Endometrial microvascular endothelial cells (primary cell): ENCODE data around the gene LAMB3. TPM values are rescaled to one million over a fixed set of nuclear protein-coding genes. Genes with fewer than 3 reads are reported as not detected.

Experiments
- in situ Hi-C: cut with HindIII; loops from 2 replicates; pipeline ENCODE4 v1.10.0; 2017; ENCODE audit warnings: low sequenced_read_pairs, low pct_unique_long_range_greater_than_20kb; ENCODE audit errors: inconsistent ontology term
- total RNA-seq: library from RNA; depleted of rRNA; stranded (reverse); fragments of >200 nt; gene quantifications from one replicate; pipeline ENCODE4 v1.2.3, GENCODE V29; 2015; ENCODE audit errors: inconsistent ontology term

Gene LAMB3
- total RNA-seq, 1 donor from 2014 or later: 15.8 TPM

GRCh38 chr1:209642816-209643215, 9.4 kb downstream of the LAMB3 start:
- in situ Hi-C loops: no loop called here

- in situ Hi-C loops: no loop called here
Observed at GRCh38 chr1:209641832-209642172, 10.4 kb downstream of the LAMB3 start.

- in situ Hi-C loops: no loop called here
Observed at GRCh38 chr1:209635850-209636249, 16.4 kb downstream of the LAMB3 start.

- in situ Hi-C loops: no loop called here
Observed at GRCh38 chr1:209634005-209634737, 18.1 kb downstream of the LAMB3 start.

- in situ Hi-C loops: no loop called here
Observed at GRCh38 chr1:209633335-209633997, 18.8 kb downstream of the LAMB3 start.

GRCh38 chr1:209630383-209631225, 21.6 kb downstream of the LAMB3 start:
- in situ Hi-C loops: no loop called here

GRCh38 chr1:209629621-209630382, 22.4 kb downstream of the LAMB3 start:
- in situ Hi-C loops: no loop called here

GRCh38 chr1:209628618-209629299, 23.5 kb downstream of the LAMB3 start:
- in situ Hi-C loops: no loop called here

GRCh38 chr1:209627732-209628196, 24.5 kb downstream of the LAMB3 start:
- in situ Hi-C loops: no loop called here

- in situ Hi-C loops: no loop called here
Observed at GRCh38 chr1:209627027-209627731, 25.0 kb downstream of the LAMB3 start.

- in situ Hi-C loops: no loop called here
Observed at GRCh38 chr1:209626346-209627026, 25.7 kb downstream of the LAMB3 start.

- in situ Hi-C loops: no loop called here
Observed at GRCh38 chr1:209625791-209626285, 26.4 kb downstream of the LAMB3 start.

GRCh38 chr1:209624558-209625549, 27.4 kb downstream of the LAMB3 start:
- in situ Hi-C loops: no loop called here

- in situ Hi-C loops: no loop called here
Observed at GRCh38 chr1:209622841-209623829, 29.1 kb downstream of the LAMB3 start.
